Sigmoid colon (tissue), 4 donors: ENCODE data around the gene LGMN.

Experiments
- CTCF ChIP-seq, 4 experiments: fragments of 450-650 bp in 3 of 4; fragments of 200-600 bp in 1 of 4; IDR thresholded peaks; one replicate each; pipeline ENCODE4 v1.5.1; 2016 to 2019; ENCODE audit warnings: antibody characterized with exemption in 4 of 4, mild to moderate bottlenecking in 3 of 4, moderate library complexity in 2 of 4
- EP300 ChIP-seq, 4 donors: sonication (generic); formaldehyde crosslinking; IDR thresholded peaks; one replicate each; pipeline ENCODE4 v1.6.1; 2017; ENCODE audit warnings: antibody characterized with exemption in 4 of 4
- POLR2A ChIP-seq, 2 donors: fragments of 450-650 bp; IDR thresholded peaks; one replicate each; pipeline ENCODE4 v1.6.1; 2016; ENCODE audit warnings: antibody characterized with exemption in 2 of 2, mild to moderate bottlenecking in 2 of 2, moderate library complexity in 2 of 2
- POLR2AphosphoS5 ChIP-seq, 4 donors: sonication (generic); formaldehyde crosslinking; IDR thresholded peaks; one replicate each; pipeline ENCODE4 v1.6.1; 2017; ENCODE audit warnings: antibody characterized with exemption in 4 of 4

GRCh38 chr14:92735344-92735743 is 13.1 kb downstream of the LGMN start:
- no peak for TF ChIP-seq CTCF (IDR thresholded peaks at IDR 0.05)
- TF ChIP-seq POLR2A (IDR thresholded peaks at IDR 0.05): no peak
- TF ChIP-seq POLR2AphosphoS5 (IDR thresholded peaks at IDR 0.05): no peak
- no peak for TF ChIP-seq EP300 (IDR thresholded peaks at IDR 0.05)
